ENCODE measurements around the gene SRGAP1. TPM values are rescaled to one million over a fixed set of nuclear protein-coding genes. Genes with fewer than 3 reads are reported as not detected.
"Not testable (repeated sequence)": the region's sequence is repeated elsewhere in the genome, so short reads cannot be mapped to it uniquely, and the experiment has no call there.

Gene SRGAP1
- polyA plus RNA-seq, 1 experiment: 24.9 TPM

GRCh38 chr12:64028541-64028940 is 184.0 kb downstream of the SRGAP1 start:
- CTCF ChIA-PET: no interaction called here

GRCh38 chr12:64029013-64029857 is 184.7 kb downstream of the SRGAP1 start:
- no peak overlapping the region for H3K4me3 ChIP-seq (ENCODE audit: low read depth, low read length)
- H3K27me3 ChIP-seq (ENCODE audit: control insufficient read depth, insufficient read depth, low read length): no peaks in the 10 kb centered on the region
- H3K9me3 ChIP-seq (ENCODE audit: control insufficient read depth, insufficient read depth, low read length): peaks cover 3% of the 10 kb centered on the region
- DNase-seq (ENCODE audit: low read depth, low spot score): peak; percentile 8
- no peak for TF ChIP-seq CTCF (IDR thresholded peaks at IDR 0.05; ENCODE audit: low read depth, low read length)
- ChIA-PET POLR2A (interaction anchor here (1.2 kb wide), 1 partner anchor 193 kb away, joined by 3 read pairs; the partner anchor contains the start of gene KICS2), CTCF (no interaction called here)
- peak overlapping the region; percentile 61 for H3K27ac ChIP-seq (ENCODE audit: low read depth, low read length)

More at GRCh38 chr12:64028541-64028940, 184.0 kb downstream of the SRGAP1 start:
- no peak for DNase-seq (ENCODE audit: low read depth, low spot score)
- POLR2A ChIA-PET: interaction anchor here (1.2 kb wide), 1 partner anchor 194 kb away, joined by 3 read pairs; the partner anchor contains the start of gene KICS2
- no peaks in the 10 kb centered on the region for H3K27me3 ChIP-seq (ENCODE audit: control insufficient read depth, insufficient read depth, low read length)
- peak overlapping the region; percentile 47 for H3K27ac ChIP-seq (ENCODE audit: low read depth, low read length)
- peaks cover 3% of the 10 kb centered on the region for H3K9me3 ChIP-seq (ENCODE audit: control insufficient read depth, insufficient read depth, low read length)
- no peak overlapping the region for H3K4me3 ChIP-seq (ENCODE audit: low read depth, low read length)
- TF ChIP-seq CTCF (IDR thresholded peaks at IDR 0.05; ENCODE audit: low read depth, low read length): no peak

GRCh38 chr12:64030155-64030554 is 185.7 kb downstream of the SRGAP1 start:
- ChIA-PET POLR2A (no interaction called here), CTCF (no interaction called here)
- peaks cover 3% of the 10 kb centered on the region for H3K9me3 ChIP-seq (ENCODE audit: control insufficient read depth, insufficient read depth, low read length)
- no peak overlapping the region for H3K27ac ChIP-seq (ENCODE audit: low read depth, low read length)
- no peak for DNase-seq (ENCODE audit: low read depth, low spot score)
- no peak overlapping the region for H3K4me3 ChIP-seq (ENCODE audit: low read depth, low read length)
- H3K27me3 ChIP-seq (ENCODE audit: control insufficient read depth, insufficient read depth, low read length): no peaks in the 10 kb centered on the region
- TF ChIP-seq CTCF (IDR thresholded peaks at IDR 0.05; ENCODE audit: low read depth, low read length): no peak

- H3K4me3 ChIP-seq (ENCODE audit: low read depth, low read length); H3K9me3 ChIP-seq (ENCODE audit: control insufficient read depth, insufficient read depth, low read length); DNase-seq (ENCODE audit: low read depth, low spot score); CTCF ChIA-PET; H3K27ac ChIP-seq (ENCODE audit: low read depth, low read length); POLR2A ChIA-PET; H3K27me3 ChIP-seq (ENCODE audit: control insufficient read depth, insufficient read depth, low read length): not testable (repeated sequence)
Measured at GRCh38 chr12:64034056-64034455, 189.6 kb downstream of the SRGAP1 start.

- H3K27ac ChIP-seq (ENCODE audit: low read depth, low read length): no peak overlapping the region
- ChIA-PET POLR2A (no interaction called here), CTCF (no interaction called here)
- H3K4me3 ChIP-seq (ENCODE audit: low read depth, low read length): no peak overlapping the region
- no peak for TF ChIP-seq CTCF (IDR thresholded peaks at IDR 0.05; ENCODE audit: low read depth, low read length)
- peaks cover 3% of the 10 kb centered on the region for H3K9me3 ChIP-seq (ENCODE audit: control insufficient read depth, insufficient read depth, low read length)
- no peaks in the 10 kb centered on the region for H3K27me3 ChIP-seq (ENCODE audit: control insufficient read depth, insufficient read depth, low read length)
- DNase-seq (ENCODE audit: low read depth, low spot score): no peak
Measured at GRCh38 chr12:64034901-64035576, 190.5 kb downstream of the SRGAP1 start.

Measured in AG04450 (cell line).